NCI-H82 treated with DMSO at 0.1 percent for 48 hours (cell line): ENCODE results near the gene PPFIA2.

Source experiments
- DNase-seq: peaks from one replicate; lab custom pipeline; 2025; ENCODE audit not compliant: unreplicated experiment; lab: John Stamatoyannopoulos, UW

PPFIA2 gene

GRCh38 chr12:81564237-81564636 lies 194.9 kb downstream of the PPFIA2 start:
- DNase-seq: no peak

- no peak for DNase-seq
Measured at GRCh38 chr12:81558031-81558430, 201.1 kb downstream of the PPFIA2 start.

GRCh38 chr12:81546811-81547210 lies 212.3 kb downstream of the PPFIA2 start:
- DNase-seq: no peak

GRCh38 chr12:81543621-81544139 lies 215.5 kb downstream of the PPFIA2 start:
- no peak for DNase-seq

GRCh38 chr12:81542065-81543010 lies 216.8 kb downstream of the PPFIA2 start:
- DNase-seq: no peak

GRCh38 chr12:81541121-81541520 lies 218.0 kb downstream of the PPFIA2 start:
- DNase-seq: no peak

GRCh38 chr12:81539279-81539678 lies 219.9 kb downstream of the PPFIA2 start:
- no peak for DNase-seq

GRCh38 chr12:81533054-81533453 lies 226.1 kb downstream of the PPFIA2 start:
- no peak for DNase-seq

GRCh38 chr12:81530352-81530751 lies 228.8 kb downstream of the PPFIA2 start:
- no peak for DNase-seq

GRCh38 chr12:81520064-81520945 lies 238.8 kb downstream of the PPFIA2 start:
- no peak for DNase-seq

GRCh38 chr12:81518638-81519037 lies 240.5 kb downstream of the PPFIA2 start:
- no peak for DNase-seq

GRCh38 chr12:81517296-81517695 lies 241.9 kb downstream of the PPFIA2 start:
- DNase-seq: no peak

- no peak for DNase-seq
Measured at GRCh38 chr12:81502912-81503695, 256.0 kb downstream of the PPFIA2 start.

- DNase-seq: peak; percentile 81
Measured at GRCh38 chr12:81500788-81501187, 258.4 kb downstream of the PPFIA2 start.

GRCh38 chr12:81499809-81500208 lies 259.3 kb downstream of the PPFIA2 start:
- peak; percentile 52 for DNase-seq

GRCh38 chr12:81492131-81492720 lies 266.9 kb downstream of the PPFIA2 start:
- peak; percentile 45 for DNase-seq

GRCh38 chr12:81472934-81473333 lies 286.2 kb downstream of the PPFIA2 start:
- DNase-seq: no peak

GRCh38 chr12:81470923-81471322 lies 288.2 kb downstream of the PPFIA2 start:
- DNase-seq: no peak

- no peak for DNase-seq
Measured at GRCh38 chr12:81468206-81468605, 290.9 kb downstream of the PPFIA2 start.

- DNase-seq: no peak
Measured at GRCh38 chr12:81465876-81466275, 293.3 kb downstream of the PPFIA2 start.
